H1 (cell line): ENCODE data around the gene VAV2.

Experiments used
- CHD2 ChIP-seq: IDR thresholded peaks from 2 replicates; pipeline ENCODE4 v1.6.1; 2012; ENCODE audit warnings: low read length, improper control_type of control experiment
- CTCF ChIP-seq, 3 experiments: IDR thresholded peaks; 1 replicate in 2 of 3; 2 replicates in 1 of 3; pipeline versions ENCODE4 v1.5.1 to v1.6.1; 2011; ENCODE audit warnings: low read length in 3 of 3, mild to moderate bottlenecking in 3 of 3, inconsistent platforms in 2 of 3, low read depth in 1 of 3, moderate library complexity in 1 of 3; ENCODE audit not compliant: insufficient read depth in 1 of 3; ENCODE audit errors: control extremely low read depth in 1 of 3
- GTF2F1 ChIP-seq: IDR thresholded peaks from 2 replicates; pipeline ENCODE4 v1.6.1; 2012; ENCODE audit warnings: low read depth, low read length, improper control_type of control experiment, borderline replicate concordance
- POLR2A ChIP-seq, 2 experiments: IDR thresholded peaks; 1 replicate in 1 of 2; 2 replicates in 1 of 2; pipeline ENCODE4 v1.6.1; 2011; ENCODE audit warnings: low read depth in 2 of 2, low read length in 2 of 2, mild to moderate bottlenecking in 2 of 2; ENCODE audit errors: control extremely low read depth in 1 of 2
- POLR2AphosphoS5 ChIP-seq: IDR thresholded peaks from 2 replicates; pipeline ENCODE4 v1.6.1; 2011; ENCODE audit warnings: low read depth, low read length
- RAD21 ChIP-seq, 2 experiments: IDR thresholded peaks in 1 of 2; conservative IDR thresholded peaks in 1 of 2; 2 replicates each; pipeline ENCODE4 v1.6.1; 2011; ENCODE audit warnings: low read depth in 2 of 2, low read length in 2 of 2, improper control_type of control experiment in 1 of 2, inconsistent platforms in 1 of 2, mild to moderate bottlenecking in 1 of 2, moderate library complexity in 1 of 2
- SIN3A ChIP-seq, 2 experiments: IDR thresholded peaks in 1 of 2; conservative IDR thresholded peaks in 1 of 2; 2 replicates each; pipeline ENCODE4 v1.6.1; 2011 to 2012; ENCODE audit warnings: low read length in 2 of 2, improper control_type of control experiment in 1 of 2, low read depth in 1 of 2, mild to moderate bottlenecking in 1 of 2

- TF ChIP-seq RAD21 (IDR thresholded peaks at IDR 0.05 in 1 of 2, conservative IDR thresholded peaks at IDR 0.05 in 1 of 2; ENCODE audit: low read depth in 2 of 2, low read length in 2 of 2) (no peak), SIN3A (conservative IDR thresholded peaks at IDR 0.05 in 1 of 2, IDR thresholded peaks at IDR 0.05 in 1 of 2; ENCODE audit: low read depth in 1 of 2, low read length in 2 of 2) (no peak), GTF2F1 (no peak), CHD2 (no peak), POLR2AphosphoS5 (no peak), POLR2A (IDR thresholded peaks at IDR 0.05; ENCODE audit: control extremely low read depth in 1 of 2, low read depth in 2 of 2, low read length in 2 of 2) (no peak), CTCF (IDR thresholded peaks at IDR 0.05; ENCODE audit: control extremely low read depth in 1 of 3, insufficient read depth in 1 of 3, low read depth in 1 of 3, low read length in 3 of 3) (no peak)
These were observed 140.4 kb downstream of the VAV2 start for GRCh38 chr9:133851693-133852092.
